Suppressor macrophage treated with lipopolysaccharide for 1 hour (primary cell): ENCODE results near the gene EFHD1.
A peak's percentile ranks its signal among the peaks of the same experiment; 100 is the strongest.
"Not testable (repeated sequence)": the region's sequence is repeated elsewhere in the genome, so short reads cannot be mapped to it uniquely, and the experiment has no call there.

Experiments
- DNase-seq, 3 donors: peaks; one replicate each; pipeline ENCODE4 v3.0.0-alpha.2; 2020 to 2022

EFHD1 gene

GRCh38 chr2:232655392-232655791, 22.0 kb downstream of the EFHD1 start:
- DNase-seq: no peak

DNA sequence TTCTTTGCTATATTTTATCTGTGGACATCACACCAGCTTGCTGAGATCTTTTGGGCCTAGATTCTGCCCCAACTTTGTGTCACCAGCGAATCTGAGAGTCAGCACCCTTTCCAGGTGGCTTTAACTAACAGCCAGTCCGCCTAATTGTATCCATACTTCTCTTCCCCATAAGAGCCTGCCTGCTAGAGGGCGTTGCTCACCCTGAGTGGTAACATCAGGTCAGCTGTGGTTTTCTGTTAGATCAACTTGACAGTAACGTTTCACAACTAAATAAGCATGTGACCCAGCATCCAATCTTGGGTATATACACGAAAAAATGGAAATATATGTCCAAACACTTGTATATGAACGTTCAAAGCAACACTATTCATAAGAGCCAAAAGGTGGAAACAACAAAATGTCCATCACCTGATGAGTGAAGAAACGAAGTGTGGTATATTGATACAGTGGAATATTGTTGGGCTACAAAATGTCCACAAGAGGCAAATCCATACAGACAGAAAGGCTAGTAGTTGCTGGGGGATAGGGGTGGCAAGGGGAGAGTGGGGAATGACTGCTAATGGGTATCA, 24.9 kb downstream of the EFHD1 start:
- peak; percentile 23 to 26 (median 25) for DNase-seq

GRCh38 chr2:232659359-232659758, 26.0 kb downstream of the EFHD1 start:
- no peak for DNase-seq

- DNase-seq: no peak
These were observed 29.3 kb downstream of the EFHD1 start for GRCh38 chr2:232662486-232663260.

- DNase-seq: no peak
These were observed 32.8 kb downstream of the EFHD1 start for GRCh38 chr2:232666051-232666805.

- DNase-seq: no peak
These were observed 34.7 kb downstream of the EFHD1 start for GRCh38 chr2:232667989-232668583.

DNA sequence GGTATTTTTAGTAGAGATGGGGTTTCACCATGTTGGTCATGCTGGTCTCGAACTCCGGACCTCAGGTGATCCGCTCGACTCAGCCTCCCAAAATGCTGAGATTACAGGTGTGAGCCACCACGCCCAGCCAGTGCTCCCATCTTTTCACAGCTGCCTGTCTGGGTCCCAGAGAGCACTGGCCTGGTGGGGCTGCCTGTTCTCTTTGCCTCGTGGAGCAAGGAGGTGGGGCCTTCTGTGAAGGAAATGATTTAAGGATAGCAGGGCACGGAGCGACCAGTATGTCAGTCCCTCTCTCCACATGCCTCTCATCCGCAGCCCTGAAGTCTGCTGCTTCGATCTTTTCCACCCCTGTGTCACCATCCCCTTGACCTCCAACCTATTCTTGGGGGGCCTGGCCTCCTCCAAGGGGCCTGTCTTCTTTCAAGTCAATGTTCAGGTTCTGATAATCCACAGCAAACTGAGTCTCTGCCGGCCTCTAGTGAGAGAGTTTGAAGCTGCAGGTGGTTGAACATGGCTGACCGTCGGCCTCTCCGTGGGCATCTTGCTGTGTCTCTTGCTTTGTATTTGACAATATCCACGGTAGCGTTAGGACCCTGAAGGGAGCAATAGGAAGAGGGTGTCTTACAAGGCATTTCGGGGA, 35.5 kb downstream of the EFHD1 start:
- peak in 1 of 3 donors; percentile 18 for DNase-seq

GRCh38 chr2:232672588-232672987, 39.2 kb downstream of the EFHD1 start:
- DNase-seq: no peak

- no peak for DNase-seq
These were observed 41.1 kb downstream of the EFHD1 start for GRCh38 chr2:232674491-232674890.

GRCh38 chr2:232675381-232675780, 42.0 kb downstream of the EFHD1 start:
- DNase-seq: no peak

DNA sequence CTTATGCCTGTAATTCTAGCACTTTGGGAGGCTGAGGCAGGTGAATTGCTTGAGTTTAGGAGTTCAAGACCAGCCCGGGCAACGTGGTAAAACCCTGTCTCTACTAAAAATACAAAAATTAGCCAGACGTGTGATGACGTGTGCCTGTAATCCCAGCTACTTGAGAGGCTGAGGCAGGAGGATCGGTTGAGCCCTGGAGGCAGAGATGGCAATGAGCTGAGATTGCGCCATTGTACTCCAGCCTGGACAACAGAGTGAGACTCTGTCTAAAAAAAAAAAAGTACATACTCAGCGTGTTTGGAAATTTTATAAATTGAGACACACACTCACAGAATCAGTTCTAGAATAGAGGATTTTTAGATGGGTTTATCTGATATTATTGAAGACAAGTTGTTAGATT, 46.6 kb downstream of the EFHD1 start:
- no peak for DNase-seq

DNA sequence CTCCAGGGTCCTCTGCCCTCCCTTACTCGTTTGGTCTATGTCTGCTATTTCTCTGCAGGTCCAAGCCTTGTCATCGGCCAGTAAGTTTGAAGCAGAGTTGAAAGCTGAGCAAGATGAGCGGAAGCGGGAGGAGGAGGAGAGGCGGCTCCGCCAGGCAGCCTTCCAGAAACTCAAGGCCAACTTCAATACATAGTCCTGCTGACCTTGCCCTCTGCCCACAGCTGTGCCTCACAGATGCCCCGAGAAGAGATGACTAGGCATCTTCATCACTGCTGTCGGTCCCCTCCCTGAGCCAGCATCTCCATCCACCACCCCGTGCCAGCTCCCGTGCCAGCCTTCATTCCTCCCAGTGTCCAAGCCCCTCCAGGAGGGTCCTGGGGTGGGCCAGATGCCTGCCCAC, 48.1 kb downstream of the EFHD1 start:
- DNase-seq: no peak

GRCh38 chr2:232683368-232683767, 50.0 kb downstream of the EFHD1 start:
- DNase-seq: no peak

- DNase-seq: not testable (repeated sequence)
These were observed 52.0 kb downstream of the EFHD1 start for GRCh38 chr2:232685391-232685790.

DNA sequence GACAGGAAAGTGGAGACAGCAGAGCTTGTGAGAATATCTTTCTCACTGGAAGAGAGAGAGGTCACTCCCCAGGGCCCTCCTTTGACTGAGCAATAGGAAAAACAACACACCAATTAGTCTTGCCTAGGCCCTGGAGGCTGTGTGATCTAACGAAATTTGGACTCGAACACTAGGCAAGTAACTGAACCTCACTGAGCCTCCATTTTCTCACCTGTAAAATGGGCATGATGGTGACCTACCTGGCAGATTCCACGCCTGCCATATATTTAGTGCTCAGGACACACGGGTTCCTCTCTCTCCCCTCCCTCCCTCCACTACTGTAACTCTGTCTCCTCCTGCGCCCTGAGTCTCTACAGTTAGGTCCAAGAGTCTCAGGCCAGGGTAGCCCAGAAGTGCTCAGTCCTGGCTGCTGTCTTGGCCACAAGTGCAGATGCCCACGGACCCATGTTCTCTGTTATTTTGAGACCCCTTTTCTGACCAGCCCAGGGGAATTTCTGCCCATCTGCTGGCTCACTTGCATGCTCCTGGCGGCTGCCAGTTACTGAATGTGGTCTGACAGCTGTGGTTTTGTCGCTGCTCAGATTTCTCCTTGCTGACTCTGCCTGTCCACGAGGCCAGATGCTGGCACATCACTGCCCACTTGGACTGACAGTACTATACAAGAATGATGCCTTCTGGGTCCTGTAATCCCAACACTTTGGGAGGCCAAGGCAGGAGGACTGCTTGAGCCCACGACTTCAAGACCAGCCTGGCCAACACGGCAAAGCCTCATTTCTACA, 54.2 kb downstream of the EFHD1 start:
- no peak for DNase-seq

DNA sequence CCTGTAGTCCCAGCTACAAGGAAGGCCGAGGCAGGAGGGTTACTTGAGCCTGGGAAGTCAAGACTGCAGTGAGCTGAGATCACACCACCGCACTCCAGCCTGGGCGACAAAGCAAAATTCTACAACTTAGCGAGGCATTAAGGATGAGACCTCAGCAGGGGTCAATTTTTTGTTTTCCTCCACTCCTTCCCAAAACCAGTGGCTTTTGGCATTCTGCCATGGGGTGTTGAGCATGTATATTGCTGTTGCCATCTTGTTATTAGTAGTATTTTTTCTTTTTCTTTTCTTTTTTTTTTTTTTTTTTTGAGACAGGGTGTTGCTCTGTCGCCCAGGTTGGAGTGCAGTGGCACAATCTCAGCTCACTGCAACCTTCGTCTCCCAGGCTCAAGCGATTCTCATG, 54.8 kb downstream of the EFHD1 start:
- no peak for DNase-seq

DNA sequence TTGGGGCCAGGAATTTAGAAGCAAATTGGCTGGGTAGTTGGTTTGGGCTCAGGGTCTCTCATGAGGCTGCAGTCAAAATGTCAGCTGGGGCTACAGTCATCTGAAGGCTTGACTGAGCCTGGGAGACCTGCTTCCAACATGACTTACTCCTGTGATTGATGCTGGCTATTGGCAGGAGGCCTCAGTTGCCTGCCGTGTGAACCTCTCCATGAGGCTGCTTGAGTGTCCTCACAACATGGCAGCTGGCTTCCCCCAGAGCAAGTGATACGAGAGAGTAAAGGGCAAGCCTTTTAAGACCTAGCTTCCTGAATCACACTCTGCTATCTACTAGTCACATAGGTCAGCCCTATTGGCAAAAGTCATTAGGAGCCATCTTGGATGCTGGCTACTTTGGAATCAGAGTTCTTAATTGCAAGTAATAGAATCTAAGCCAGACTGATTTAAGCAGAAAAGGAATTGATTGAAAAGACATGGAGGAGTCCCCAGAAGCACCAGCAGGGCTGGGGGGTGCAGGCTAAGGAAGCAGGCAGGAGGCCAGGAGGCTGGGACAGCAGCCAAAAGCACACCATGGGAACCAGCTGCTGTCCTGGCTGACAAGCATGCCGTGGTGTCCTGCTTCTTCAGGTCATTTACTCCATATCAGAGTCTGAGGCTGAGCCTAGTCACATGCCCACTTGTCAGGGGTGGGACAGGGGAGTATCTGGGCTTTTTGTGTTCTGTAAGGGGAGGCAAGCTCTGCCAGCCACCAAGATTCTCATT, 55.9 kb downstream of the EFHD1 start:
- no peak for DNase-seq

DNA sequence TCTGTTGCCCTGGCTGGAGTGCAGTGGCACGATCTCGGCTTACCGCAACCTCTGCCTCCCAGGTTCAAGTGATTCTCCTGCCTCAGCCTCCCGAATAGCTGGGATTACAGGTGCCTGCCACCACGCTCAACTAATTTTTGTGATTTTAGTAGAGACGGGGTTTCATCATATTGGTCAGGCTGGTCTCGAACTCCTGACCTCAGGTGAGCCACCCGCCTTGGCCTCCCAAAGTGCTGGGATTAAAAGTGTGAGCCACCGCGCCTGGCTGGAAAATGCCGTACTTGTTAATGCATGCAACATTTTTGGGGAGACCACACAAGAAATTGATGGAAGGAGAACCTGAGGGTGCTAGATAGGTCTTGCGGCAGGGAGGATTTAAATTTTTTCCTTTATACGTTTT, 57.7 kb downstream of the EFHD1 start:
- DNase-seq: not testable (repeated sequence)

- no peak for DNase-seq
These were observed 59.9 kb downstream of the EFHD1 start for GRCh38 chr2:232693344-232693743.

- DNase-seq: no peak
These were observed 63.2 kb downstream of the EFHD1 start for GRCh38 chr2:232696609-232697058.

DNA sequence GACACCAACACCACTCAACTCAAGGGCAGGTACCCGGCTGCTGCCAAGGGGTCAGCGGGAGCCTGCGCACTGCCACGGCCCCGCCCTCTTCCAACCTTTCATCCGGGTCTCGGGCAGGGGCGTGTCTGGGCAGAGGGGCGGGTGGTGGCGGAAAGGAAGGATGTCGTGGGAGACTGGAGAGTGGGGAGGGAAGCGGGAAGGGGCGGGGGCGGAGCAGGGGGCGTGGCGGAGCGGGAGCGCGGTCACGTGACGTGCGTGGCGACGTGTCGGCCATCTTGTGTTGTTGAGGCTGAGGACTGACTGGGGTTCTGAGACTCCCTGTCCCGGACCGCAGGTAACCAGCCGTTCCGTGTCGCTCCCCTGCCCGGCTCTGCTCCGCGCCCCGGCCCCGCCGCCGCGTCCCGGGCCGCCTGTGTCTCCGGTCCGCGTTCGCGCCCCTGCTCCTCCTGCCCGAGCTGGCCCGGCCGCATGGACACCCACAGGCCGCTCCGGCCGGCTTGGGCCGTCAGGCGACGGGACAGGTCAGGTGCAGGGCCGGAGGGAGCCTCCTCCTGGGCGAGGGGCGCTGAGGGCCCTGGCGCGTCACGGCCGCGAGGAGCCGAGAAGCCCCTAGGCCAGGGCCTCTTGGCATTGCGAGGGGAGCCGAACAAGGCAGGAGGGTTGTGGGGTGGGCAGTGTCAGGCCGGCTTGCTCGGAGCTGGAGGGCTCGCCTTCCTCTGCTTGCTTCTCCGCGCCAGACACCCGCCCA, 63.8 kb downstream of the EFHD1 start, which contains the start of gene GIGYF2:
TSS of gene GIGYF2 (plus strand) at position 273 of the 748 bp plus-strand sequence. CDS start 37,867 bp downstream, outside the sequence.
- peak; percentile 90 to 98 (median 96) for DNase-seq
